ENCODE measurements around the gene SLC5A6. TPM values are rescaled to one million over a fixed set of nuclear protein-coding genes. Genes with fewer than 3 reads are reported as not detected.

SLC5A6 gene
- total and polyA plus RNA-seq, 2 of the 4 experiments (the other 2 are of a cell fraction), result 28.8 to 34.2 TPM

GRCh38 chr2:27242614-27242951 is 30.5 kb upstream of the SLC5A6 start:
- ChIA-PET POLR2A (ENCODE audit: unreplicated experiment) (no interaction called here), CTCF (no interaction called here)
- no peak overlapping the region for H3K56ac ChIP-seq (ENCODE audit: extremely low read depth, insufficient read depth, low read length)
- H3K18ac ChIP-seq (ENCODE audit: low read depth, low read length), result no peak overlapping the region
- no peak overlapping the region for H2BK5ac ChIP-seq (ENCODE audit: low read depth, low read length, poor library complexity, severe bottlenecking)
- TF ChIP-seq NFE2L2 (IDR thresholded peaks at IDR 0.05; ENCODE audit: low read depth, low read length) (no peak), BHLHE40 (IDR thresholded peaks at IDR 0.05; ENCODE audit: low read depth, low read length) (no peak), MAZ (IDR thresholded peaks at IDR 0.05; ENCODE audit: borderline replicate concordance, low read depth, low read length) (no peak), MAFK (IDR thresholded peaks at IDR 0.05; ENCODE audit: low read depth, low read length) (no peak), CHD1 (IDR thresholded peaks at IDR 0.05; ENCODE audit: low read depth, low read length) (no peak), RAD21 (IDR thresholded peaks at IDR 0.05; ENCODE audit: low read length) (no peak), ELK1 (IDR thresholded peaks at IDR 0.05; ENCODE audit: borderline replicate concordance, low read depth, low read length) (no peak), SMC3 (IDR thresholded peaks at IDR 0.05; ENCODE audit: low read depth, low read length) (no peak), RFX5 (IDR thresholded peaks at IDR 0.05; ENCODE audit: low read depth, low read length) (no peak), FOS (IDR thresholded peaks at IDR 0.05; ENCODE audit: low read depth, low read length) (no peak), MXI1 (IDR thresholded peaks at IDR 0.05; ENCODE audit: borderline replicate concordance, low read depth, low read length) (no peak)
- no peak overlapping the region for H3K4me3 ChIP-seq (ENCODE audit: insufficient read depth, low read depth, low read length)
- H3K9ac ChIP-seq (ENCODE audit: low read depth, low read length), result no peak overlapping the region
- H3K27ac ChIP-seq (ENCODE audit: insufficient read depth, low read length), result no peak overlapping the region
- H2BK120ac ChIP-seq (ENCODE audit: low read depth, low read length), result no peak overlapping the region
- H2BK15ac ChIP-seq (ENCODE audit: low read depth, low read length), result no peak overlapping the region
- no peak for ATAC-seq (ENCODE audit: low read depth)
- H2AK9ac ChIP-seq (replicated peaks; ENCODE audit: low read depth, low read length, poor library complexity), result no peak overlapping the region
- intact Hi-C loops (cut with micrococcal nuclease), result no loop called here
- H2AK5ac ChIP-seq (ENCODE audit: low read depth, low read length), result no peak overlapping the region
- no peak overlapping the region for H3K23ac ChIP-seq (ENCODE audit: low read depth, low read length)
- no peak overlapping the region for H2AFZ ChIP-seq (replicated peaks; ENCODE audit: low read length, poor library complexity)
- DNase-seq, result no peak
- dilution Hi-C loops (cut with HindIII; ENCODE audit: low sequenced_read_pairs, unreplicated experiment), result no loop called here
- BruUV-seq (replicated peaks), result no TSS peak
- no peaks in the 10 kb centered on the region for H3K79me1 ChIP-seq (ENCODE audit: low read depth in 1 of 2, low read length in 2 of 2)
- no peaks in the 10 kb centered on the region for H3K9me1 ChIP-seq (ENCODE audit: insufficient read depth, low read length)
- H2BK20ac ChIP-seq (ENCODE audit: low read depth, low read length), result no peak overlapping the region
- in situ Hi-C loops (cut with MboI; ENCODE audit: low sequenced_read_pairs), result no loop called here
- H3K14ac ChIP-seq (replicated peaks; ENCODE audit: low read depth, low read length), result no peak overlapping the region
- no peaks in the 10 kb centered on the region; the same call in 1 of the 2 replicates for H4K20me1 ChIP-seq (ENCODE audit: insufficient read depth, low read length)
- peaks cover 65% of the 10 kb centered on the region for H3K36me3 ChIP-seq (ENCODE audit: control insufficient read depth, insufficient read depth, low read length)
- H3K4ac ChIP-seq (ENCODE audit: low read depth, low read length), result no peak overlapping the region
- H4K5ac ChIP-seq (ENCODE audit: low read depth, low read length), result no peak overlapping the region
- H4K91ac ChIP-seq (ENCODE audit: insufficient read depth, low read depth, low read length), result no peak overlapping the region
- WGBS, 2 experiments (ENCODE audit: extremely low coverage in 2 of 2, insufficient read length in 1 of 2), result 98% methylated on average over 11 of the region's 16 CpGs; no CpG with 5 or more reads in 1 of the 2 experiments
- H3K4me1 ChIP-seq (ENCODE audit: control insufficient read depth, insufficient read depth, low read length), result no peaks in the 10 kb centered on the region
- H4K8ac ChIP-seq (ENCODE audit: low read depth in 2 of 2, low read length in 2 of 2), result no peak overlapping the region
- H3K4me2 ChIP-seq (ENCODE audit: low read depth, low read length), result no peak overlapping the region
- no peaks in the 10 kb centered on the region for H3K9me3 ChIP-seq (ENCODE audit: control insufficient read depth, insufficient read depth, low read length)
- H3K27me3 ChIP-seq (ENCODE audit: control insufficient read depth, insufficient read depth, low read length), result no peaks in the 10 kb centered on the region

Data from IMR-90 (cell line).